Heart left ventricle (tissue), 13 donors: Measurements from ENCODE around the gene EFNA5.

Experiments used
- POLR2A ChIP-seq, 2 donors: fragments of 450-650 bp; IDR thresholded peaks; one replicate each; pipeline ENCODE4 v1.6.1; 2017; ENCODE audit warnings: antibody characterized with exemption in 2 of 2, mild to moderate bottlenecking in 2 of 2, moderate library complexity in 2 of 2
- TF ChIP-seq, protein P1 (sequence below), 12 donors: fragments of 200-600 bp; sonication (generic) in 4 of 12; IDR thresholded peaks; one replicate each; pipeline versions ENCODE4 v1.5.0 to v1.8.0; 2018 to 2022; ENCODE audit warnings: antibody characterized with exemption in 12 of 12, mild to moderate bottlenecking in 5 of 12
- donor health status: ischemic (EF 13 %, LVEDD 7.1; RV severe dilation, severe dysfunction).
- donor health status: DM: no; HTN: yes; CAD: no.
- donor health status: DM: no; HTN: no; CAD: no.
- donor health status: ischemic (EF 25% LVEDD 6.9; RV normal size, moderate dysfunction).
- donor health status: ischemic (EF 25% LVEDD 5.7; RV mildly dilated, moderate dysfunction).
- donor health status: ischemic (EF 35%, LVEDD 5.7; RV mildly dilated, moderate dysfunction).
- donor health status: nonischemic (EF 11% LVEDD 7.7; RV severe dilation, severe dysfunction).
- donor health status: DM: yes; HTN: yes; CAD: no.
- donor health status: PGD.
- donor health status: ischemic (EF 29% LVEDD 5.4; RV normal size, mild dysfunction).
- donor health status: nonischemic (EF 23%, LVEDD 6.1; RV moderate dilation, normal function).

DNA sequence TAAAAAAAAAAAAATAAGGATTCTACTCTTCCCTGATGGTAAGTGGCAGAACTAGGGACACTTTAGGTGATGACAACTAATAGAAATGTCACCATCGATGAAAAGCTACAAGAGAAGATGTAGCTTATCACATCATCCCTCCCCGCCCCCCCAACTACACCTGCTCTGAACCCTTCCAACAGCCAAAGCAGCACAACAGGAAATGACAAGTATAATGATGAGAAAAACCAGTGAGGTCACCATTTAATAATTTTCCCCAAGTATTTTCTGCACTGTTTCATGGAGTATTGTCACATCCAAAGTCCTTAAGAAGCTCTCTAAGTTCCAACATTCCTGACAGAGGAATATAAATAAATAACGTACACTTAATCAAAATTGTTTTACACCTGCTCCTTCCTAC is 221.4 kb downstream of the EFNA5 start:
- TF ChIP-seq, protein P1, sequence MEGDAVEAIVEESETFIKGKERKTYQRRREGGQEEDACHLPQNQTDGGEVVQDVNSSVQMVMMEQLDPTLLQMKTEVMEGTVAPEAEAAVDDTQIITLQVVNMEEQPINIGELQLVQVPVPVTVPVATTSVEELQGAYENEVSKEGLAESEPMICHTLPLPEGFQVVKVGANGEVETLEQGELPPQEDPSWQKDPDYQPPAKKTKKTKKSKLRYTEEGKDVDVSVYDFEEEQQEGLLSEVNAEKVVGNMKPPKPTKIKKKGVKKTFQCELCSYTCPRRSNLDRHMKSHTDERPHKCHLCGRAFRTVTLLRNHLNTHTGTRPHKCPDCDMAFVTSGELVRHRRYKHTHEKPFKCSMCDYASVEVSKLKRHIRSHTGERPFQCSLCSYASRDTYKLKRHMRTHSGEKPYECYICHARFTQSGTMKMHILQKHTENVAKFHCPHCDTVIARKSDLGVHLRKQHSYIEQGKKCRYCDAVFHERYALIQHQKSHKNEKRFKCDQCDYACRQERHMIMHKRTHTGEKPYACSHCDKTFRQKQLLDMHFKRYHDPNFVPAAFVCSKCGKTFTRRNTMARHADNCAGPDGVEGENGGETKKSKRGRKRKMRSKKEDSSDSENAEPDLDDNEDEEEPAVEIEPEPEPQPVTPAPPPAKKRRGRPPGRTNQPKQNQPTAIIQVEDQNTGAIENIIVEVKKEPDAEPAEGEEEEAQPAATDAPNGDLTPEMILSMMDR (IDR thresholded peaks at IDR 0.05): no peak
- no peak for TF ChIP-seq POLR2A (IDR thresholded peaks at IDR 0.05)
